ENCODE data around the gene SYNPO. TPM values are rescaled to one million over a fixed set of nuclear protein-coding genes. Genes with fewer than 3 reads are reported as not detected.

Gene SYNPO
- total RNA-seq, 2 donors from 2014 or later = 4.2 to 4.5 TPM

GRCh38 chr5:150613991-150614660, 26.3 kb upstream of the SYNPO start:
- Mint-ChIP-seq H3K4me3 (no peak overlapping the region), H3K4me1 (peaks cover 47% of the 10 kb centered on the region), H3K27me3 (ENCODE audit: insufficient read depth) (peaks cover 4% of the 10 kb centered on the region), H3K36me3 (ENCODE audit: low read depth) (no peaks in the 10 kb centered on the region), H3K9me3 (no peaks in the 10 kb centered on the region), H3K27ac (no peak overlapping the region)
- H3K9me3 ChIP-seq (ENCODE audit: control insufficient read depth, low read length) = no peaks in the 10 kb centered on the region
- H3K27me3 ChIP-seq (ENCODE audit: control insufficient read depth, insufficient read depth, low read length, poor library complexity, severe bottlenecking) = no peaks in the 10 kb centered on the region
- WGBS, 2 experiments (ENCODE audit: insufficient coverage in 1 of 2, insufficient read length in 1 of 2) = 78 to 91% methylated on average over 4 to 9 of the region's 9 CpGs
- TF ChIP-seq, protein P1, sequence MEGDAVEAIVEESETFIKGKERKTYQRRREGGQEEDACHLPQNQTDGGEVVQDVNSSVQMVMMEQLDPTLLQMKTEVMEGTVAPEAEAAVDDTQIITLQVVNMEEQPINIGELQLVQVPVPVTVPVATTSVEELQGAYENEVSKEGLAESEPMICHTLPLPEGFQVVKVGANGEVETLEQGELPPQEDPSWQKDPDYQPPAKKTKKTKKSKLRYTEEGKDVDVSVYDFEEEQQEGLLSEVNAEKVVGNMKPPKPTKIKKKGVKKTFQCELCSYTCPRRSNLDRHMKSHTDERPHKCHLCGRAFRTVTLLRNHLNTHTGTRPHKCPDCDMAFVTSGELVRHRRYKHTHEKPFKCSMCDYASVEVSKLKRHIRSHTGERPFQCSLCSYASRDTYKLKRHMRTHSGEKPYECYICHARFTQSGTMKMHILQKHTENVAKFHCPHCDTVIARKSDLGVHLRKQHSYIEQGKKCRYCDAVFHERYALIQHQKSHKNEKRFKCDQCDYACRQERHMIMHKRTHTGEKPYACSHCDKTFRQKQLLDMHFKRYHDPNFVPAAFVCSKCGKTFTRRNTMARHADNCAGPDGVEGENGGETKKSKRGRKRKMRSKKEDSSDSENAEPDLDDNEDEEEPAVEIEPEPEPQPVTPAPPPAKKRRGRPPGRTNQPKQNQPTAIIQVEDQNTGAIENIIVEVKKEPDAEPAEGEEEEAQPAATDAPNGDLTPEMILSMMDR (conservative IDR thresholded peaks at IDR 0.05) = peak; percentile 80
- H3K9ac ChIP-seq (ENCODE audit: extremely low read depth, low read length, poor library complexity, severe bottlenecking) = no peak overlapping the region
- peaks cover 18% of the 10 kb centered on the region for H3K4me1 ChIP-seq (ENCODE audit: control insufficient read depth, insufficient read depth, low read length)
- no peak overlapping the region for H3K4me3 ChIP-seq (ENCODE audit: low read length)
- no peaks in the 10 kb centered on the region for H3K36me3 ChIP-seq (ENCODE audit: control insufficient read depth, insufficient read depth, low read length)
- peak; percentile 77 for DNase-seq
- no peak overlapping the region for H3K27ac ChIP-seq (ENCODE audit: low read depth, low read length)

GRCh38 chr5:150614661-150615060, 25.8 kb upstream of the SYNPO start:
- H3K36me3 Mint-ChIP-seq (ENCODE audit: low read depth) = no peaks in the 10 kb centered on the region
- H3K4me1 ChIP-seq (ENCODE audit: control insufficient read depth, insufficient read depth, low read length) = peaks cover 23% of the 10 kb centered on the region
- no peak overlapping the region for H3K4me3 ChIP-seq (ENCODE audit: low read length)
- TF ChIP-seq, protein P1 (conservative IDR thresholded peaks at IDR 0.05) = no peak
- no peak overlapping the region for H3K27ac ChIP-seq (ENCODE audit: low read depth, low read length)
- H3K27me3 ChIP-seq (ENCODE audit: control insufficient read depth, insufficient read depth, low read length, poor library complexity, severe bottlenecking) = no peaks in the 10 kb centered on the region
- H3K4me1 Mint-ChIP-seq = peaks cover 52% of the 10 kb centered on the region
- WGBS, 2 experiments (ENCODE audit: insufficient coverage in 1 of 2, insufficient read length in 1 of 2) = 92 to 93% methylated on average over 3 to 4 of the region's 4 CpGs
- no peaks in the 10 kb centered on the region for H3K9me3 Mint-ChIP-seq
- no peaks in the 10 kb centered on the region for H3K9me3 ChIP-seq (ENCODE audit: control insufficient read depth, low read length)
- peaks cover 4% of the 10 kb centered on the region for H3K27me3 Mint-ChIP-seq (ENCODE audit: insufficient read depth)
- no peak for DNase-seq
- H3K9ac ChIP-seq (ENCODE audit: extremely low read depth, low read length, poor library complexity, severe bottlenecking) = no peak overlapping the region
- H3K4me3 Mint-ChIP-seq = no peak overlapping the region
- H3K27ac Mint-ChIP-seq = no peak overlapping the region
- H3K36me3 ChIP-seq (ENCODE audit: control insufficient read depth, insufficient read depth, low read length) = no peaks in the 10 kb centered on the region

DNA sequence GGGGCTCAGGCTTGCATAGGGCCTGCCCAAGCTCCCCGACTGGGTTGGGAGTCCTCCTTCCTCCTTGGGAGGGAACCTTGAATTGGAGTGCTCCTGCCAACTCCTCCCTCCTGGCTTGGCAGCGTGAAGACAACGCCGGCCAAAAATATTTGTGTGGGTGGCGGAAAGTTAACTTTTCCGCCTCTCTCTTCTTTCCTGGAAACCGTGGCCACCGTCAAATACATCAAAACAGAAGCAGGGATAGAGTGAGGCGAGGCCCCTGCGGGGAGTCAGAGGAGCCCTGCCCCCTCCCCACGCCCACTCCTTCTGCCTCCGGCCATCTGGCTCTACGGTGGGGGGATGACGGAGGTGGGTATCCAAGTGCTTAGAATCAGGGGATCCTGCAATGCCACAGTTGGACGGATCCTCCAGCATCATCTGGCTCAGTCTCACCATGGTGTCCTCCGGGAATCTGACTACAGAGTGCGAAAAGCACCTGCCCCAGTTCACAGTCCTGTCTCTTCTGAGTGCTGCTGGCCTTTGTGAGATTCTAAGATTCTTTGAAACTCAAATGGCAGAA, 25.2 kb upstream of the SYNPO start:
- peaks cover 54% of the 10 kb centered on the region for H3K4me1 Mint-ChIP-seq
- H3K27ac Mint-ChIP-seq = no peak overlapping the region
- Histone ChIP-seq H3K9ac (ENCODE audit: extremely low read depth, low read length, poor library complexity, severe bottlenecking) (no peak overlapping the region), H3K36me3 (ENCODE audit: control insufficient read depth, insufficient read depth, low read length) (no peaks in the 10 kb centered on the region), H3K4me3 (ENCODE audit: low read length) (no peak overlapping the region), H3K4me1 (ENCODE audit: control insufficient read depth, insufficient read depth, low read length) (peaks cover 25% of the 10 kb centered on the region), H3K27ac (ENCODE audit: low read depth, low read length) (no peak overlapping the region), H3K27me3 (ENCODE audit: control insufficient read depth, insufficient read depth, low read length, poor library complexity, severe bottlenecking) (no peaks in the 10 kb centered on the region), H3K9me3 (ENCODE audit: control insufficient read depth, low read length) (no peaks in the 10 kb centered on the region)
- DNase-seq = no peak
- TF ChIP-seq, protein P1 (conservative IDR thresholded peaks at IDR 0.05) = no peak
- H3K36me3 Mint-ChIP-seq (ENCODE audit: low read depth) = no peaks in the 10 kb centered on the region
- WGBS, 2 experiments (ENCODE audit: insufficient coverage in 1 of 2, insufficient read length in 1 of 2) = 57 to 76% methylated on average over 8 to 17 of the region's 17 CpGs
- H3K27me3 Mint-ChIP-seq (ENCODE audit: insufficient read depth) = peaks cover 4% of the 10 kb centered on the region
- no peaks in the 10 kb centered on the region for H3K9me3 Mint-ChIP-seq
- no peak overlapping the region for H3K4me3 Mint-ChIP-seq
